CD4-positive, alpha-beta T cell treated with Interleukin-17A for 4 hours (primary cell): ENCODE measurements around the gene STON2.

Experiments used
- DNase-seq: peaks from one replicate; pipeline ENCODE4 v3.0.0-alpha.2; 2020; ENCODE audit warnings: mixed read lengths

STON2 gene

DNA sequence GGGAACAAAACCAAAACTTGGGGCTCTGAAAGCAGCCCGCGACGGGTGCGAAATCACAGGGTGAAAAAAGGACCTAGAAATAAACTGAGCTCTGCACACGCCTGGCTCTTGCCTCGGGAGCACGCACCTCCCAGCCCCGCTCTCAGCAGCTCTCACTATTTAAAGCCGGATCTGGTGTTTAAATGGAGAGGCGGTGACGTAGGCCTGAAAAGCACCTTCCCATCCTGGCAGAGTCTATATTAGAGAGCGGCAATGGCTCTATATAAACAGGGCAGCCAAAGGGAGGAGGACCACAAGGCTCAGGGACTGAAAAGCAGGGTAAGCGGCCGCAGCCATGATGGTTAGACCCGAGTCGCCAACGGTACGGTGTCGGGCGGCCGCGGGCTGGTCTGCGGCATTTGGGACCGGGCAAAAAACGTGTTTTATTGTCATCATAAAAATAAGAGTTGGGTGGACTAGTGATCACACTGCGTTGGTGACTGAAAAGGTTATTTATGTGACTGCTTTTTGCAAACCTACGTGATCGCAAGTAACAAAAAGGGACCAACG, 180.8 kb downstream of the STON2 start:
- peak; percentile 87 for DNase-seq

- DNase-seq: peak; percentile 42
Measured at GRCh38 chr14:81211844-81212243, 188.3 kb downstream of the STON2 start.
